GM12874 (cell line): ENCODE results near the gene SCAMP5.

Experiments
- CTCF ChIP-seq: IDR thresholded peaks from 2 replicates; pipeline ENCODE4 v1.5.1; 2011; ENCODE audit warnings: low read depth, mild to moderate bottlenecking, control low read depth, low read length, moderate library complexity; ENCODE audit not compliant: insufficient read depth

The SCAMP5 gene

GRCh38 chr15:74956648-74957475 is 38.5 kb upstream of the SCAMP5 start, which contains the start of gene RPP25:
TSS of gene RPP25 (minus strand) at chr15:74956772. CDS start at chr15:74956583, 189 bp downstream.
- no peak for TF ChIP-seq CTCF

GRCh38 chr15:74957476-74958035 is 37.8 kb upstream of the SCAMP5 start:
- no peak for TF ChIP-seq CTCF

GRCh38 chr15:74958320-74958907 is 36.9 kb upstream of the SCAMP5 start:
- TF ChIP-seq CTCF, result no peak

DNA sequence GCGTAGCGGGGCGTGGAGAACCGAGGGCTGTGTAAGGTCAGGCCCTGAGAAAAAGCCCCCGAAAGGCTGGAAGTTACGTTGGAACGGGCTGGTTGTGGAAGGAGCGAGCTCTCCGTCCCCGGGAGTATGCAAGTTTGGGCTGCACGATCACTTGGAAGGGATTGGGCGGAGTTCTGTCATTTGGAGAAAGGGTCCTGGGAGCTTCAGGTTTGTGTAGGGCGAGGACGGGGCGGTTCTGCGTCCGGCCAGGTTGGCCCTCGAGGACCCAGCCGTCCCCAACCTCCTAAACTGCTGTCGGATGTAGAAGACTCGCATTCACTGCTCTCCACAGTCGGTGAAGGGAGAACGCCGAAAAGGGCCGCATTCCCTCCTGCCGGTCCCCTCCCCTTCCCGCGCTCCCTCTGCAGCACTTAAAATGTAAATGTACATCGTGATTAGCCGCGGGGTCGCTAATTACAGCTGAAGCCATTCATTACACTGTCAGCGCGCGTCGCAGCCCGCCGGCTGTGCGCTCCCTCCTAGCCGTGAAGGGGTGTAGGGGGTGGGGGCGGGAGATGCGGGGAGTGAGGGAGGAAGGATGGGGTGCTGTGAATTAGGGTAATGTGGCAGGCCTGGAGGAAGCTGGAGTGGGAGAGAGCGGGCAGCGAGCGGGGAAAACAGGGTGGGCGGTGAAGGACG is 36.3 kb upstream of the SCAMP5 start:
- no peak for TF ChIP-seq CTCF

- TF ChIP-seq CTCF, result no peak
These were observed 35.8 kb upstream of the SCAMP5 start for GRCh38 chr15:74959586-74959939.

- TF ChIP-seq CTCF, result no peak
These were observed 35.1 kb upstream of the SCAMP5 start for GRCh38 chr15:74960286-74960685.

DNA sequence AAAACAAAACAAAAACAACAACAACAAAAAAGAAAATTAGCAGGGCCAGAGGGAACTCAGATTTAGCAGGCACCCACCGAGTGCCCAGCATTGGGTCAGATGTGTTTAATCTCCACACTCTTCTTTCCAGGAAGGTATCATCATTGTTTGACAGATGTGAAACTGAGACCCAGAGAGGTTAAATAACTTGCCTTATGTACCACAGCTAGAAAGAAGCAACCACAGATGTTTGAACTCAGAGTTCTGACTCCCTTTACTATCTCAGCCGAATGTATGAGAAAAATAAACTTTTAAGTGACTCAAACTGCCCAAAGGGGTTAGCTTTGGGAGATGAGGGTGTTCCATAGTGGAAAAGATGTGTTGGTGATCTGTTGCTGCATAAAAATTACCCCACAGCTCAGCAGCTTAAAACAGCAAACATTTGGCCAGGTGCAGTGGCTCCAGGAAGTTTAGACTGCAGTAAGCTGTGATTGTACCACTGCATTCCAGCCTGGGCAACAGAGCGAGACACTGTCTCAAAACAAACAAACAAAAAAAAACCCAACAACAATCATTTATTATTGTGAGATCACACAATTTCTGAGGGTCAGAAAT is 34.3 kb upstream of the SCAMP5 start:
- TF ChIP-seq CTCF, result no peak
